ENCODE data around the gene SLC35F3. TPM values are rescaled to one million over a fixed set of nuclear protein-coding genes. Genes with fewer than 3 reads are reported as not detected.

Gene SLC35F3
- total RNA-seq, 1 donor from 2014 or later = 0.52 TPM

DNA sequence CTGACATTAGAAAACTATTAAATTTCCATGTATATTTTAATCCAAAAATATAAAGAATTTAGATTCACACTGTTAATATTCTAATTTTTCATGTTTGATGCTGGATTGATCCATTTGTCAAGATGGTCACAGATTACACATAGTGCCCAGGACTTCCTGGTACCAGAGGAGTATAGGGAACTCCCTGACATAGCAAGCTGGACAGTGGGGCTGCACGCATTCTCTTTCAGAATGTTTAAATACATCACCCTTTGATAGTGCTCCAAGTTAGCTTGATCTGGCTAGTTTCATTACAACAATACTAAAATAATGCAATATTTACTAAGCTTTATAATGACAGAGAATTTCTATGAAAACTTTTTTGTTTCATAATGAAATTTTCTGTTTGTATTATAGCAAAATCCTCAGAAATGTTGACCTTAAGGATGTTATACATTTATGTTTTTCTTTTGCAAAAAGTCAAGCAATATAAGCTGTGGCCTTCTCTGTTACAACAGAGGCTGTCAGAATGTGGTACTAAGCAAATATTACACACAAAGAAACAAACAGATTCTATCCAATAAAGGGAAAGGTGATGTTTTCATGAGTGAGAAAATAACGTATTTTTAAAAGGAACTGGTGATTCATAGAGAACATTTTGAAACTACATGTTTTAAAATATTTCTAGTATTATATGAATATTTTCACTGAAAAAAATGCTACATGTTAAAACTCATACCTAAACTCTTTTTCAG, 84.7 kb downstream of the SLC35F3 start:
- H3K27me3 ChIP-seq (ENCODE audit: control insufficient read depth in 3 of 3, insufficient read depth in 3 of 3, low read length in 3 of 3) = no peaks in the 10 kb centered on the region
- no peaks in the 10 kb centered on the region for H3K4me1 ChIP-seq (ENCODE audit: control insufficient read depth in 3 of 3, insufficient read depth in 3 of 3, low read length in 3 of 3)

DNA sequence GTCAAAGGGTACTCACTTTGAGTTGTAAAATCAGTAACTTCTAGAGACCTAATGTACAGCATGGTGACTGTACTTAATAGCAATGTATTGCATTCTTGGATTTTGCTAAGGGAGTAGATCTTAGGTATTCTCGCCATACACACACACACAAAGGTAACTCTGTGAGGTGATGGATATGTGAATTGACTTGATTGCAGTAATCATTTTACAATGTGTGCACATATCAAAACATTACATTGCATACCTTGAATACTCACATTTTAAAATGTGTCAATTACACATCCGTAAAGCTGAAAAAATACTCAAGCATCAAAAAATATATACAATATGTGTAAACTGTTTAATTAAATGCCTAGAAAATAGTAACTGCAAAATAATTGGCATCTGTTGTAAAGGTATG, 86.0 kb downstream of the SLC35F3 start:
- H3K36me3 ChIP-seq (ENCODE audit: control insufficient read depth in 3 of 3, insufficient read depth in 3 of 3, low read length in 3 of 3) = no peaks in the 10 kb centered on the region
- no peaks in the 10 kb centered on the region for H3K4me1 ChIP-seq (ENCODE audit: control insufficient read depth in 3 of 3, insufficient read depth in 3 of 3, low read length in 3 of 3)
- no peak overlapping the region for H3K9ac ChIP-seq (ENCODE audit: low read depth in 1 of 3, low read length in 3 of 3)
- H3K4me3 ChIP-seq (ENCODE audit: low read length in 3 of 3) = no peak overlapping the region
- H3K27me3 ChIP-seq (ENCODE audit: control insufficient read depth in 3 of 3, insufficient read depth in 3 of 3, low read length in 3 of 3) = no peaks in the 10 kb centered on the region
- no peak overlapping the region for H3K27ac ChIP-seq (ENCODE audit: low read depth, low read length)
- H3K9me3 ChIP-seq (ENCODE audit: control insufficient read depth in 3 of 3, low read length in 3 of 3) = no peaks in the 10 kb centered on the region

More for the DNA sequence above, 84.7 kb downstream of the SLC35F3 start:
- Histone ChIP-seq H3K9ac (ENCODE audit: low read depth in 1 of 3, low read length in 3 of 3) (no peak overlapping the region), H3K4me3 (ENCODE audit: low read length in 3 of 3) (no peak overlapping the region), H3K36me3 (ENCODE audit: control insufficient read depth in 3 of 3, insufficient read depth in 3 of 3, low read length in 3 of 3) (no peaks in the 10 kb centered on the region), H3K27ac (ENCODE audit: low read depth, low read length) (no peak overlapping the region), H3K9me3 (ENCODE audit: control insufficient read depth in 3 of 3, low read length in 3 of 3) (no peaks in the 10 kb centered on the region)

DNA sequence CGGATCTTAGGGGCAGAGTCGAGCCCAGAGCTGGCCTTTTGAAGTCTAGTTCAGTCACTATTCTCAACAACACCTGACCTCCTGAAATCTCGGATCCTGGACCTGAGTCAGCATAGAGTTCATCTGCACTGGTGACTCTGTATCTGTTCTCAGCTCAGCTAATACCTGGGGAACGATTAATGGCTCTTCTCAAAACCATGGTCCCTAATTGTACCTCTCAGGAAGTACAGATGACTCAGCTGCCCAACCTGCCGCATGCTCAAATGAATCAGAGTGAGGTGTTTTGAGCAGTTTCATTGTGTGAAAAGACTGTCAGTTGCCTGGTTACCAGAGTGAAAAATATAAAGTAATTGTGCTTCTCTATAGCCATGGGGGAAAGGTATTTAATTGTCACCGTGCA, 89.2 kb downstream of the SLC35F3 start:
- Histone ChIP-seq H3K4me3 (ENCODE audit: low read length in 3 of 3) (no peak overlapping the region), H3K27me3 (ENCODE audit: control insufficient read depth in 3 of 3, insufficient read depth in 3 of 3, low read length in 3 of 3) (no peaks in the 10 kb centered on the region), H3K4me1 (ENCODE audit: control insufficient read depth in 3 of 3, insufficient read depth in 3 of 3, low read length in 3 of 3) (no peaks in the 10 kb centered on the region), H3K9me3 (ENCODE audit: control insufficient read depth in 3 of 3, low read length in 3 of 3) (no peaks in the 10 kb centered on the region), H3K36me3 (ENCODE audit: control insufficient read depth in 3 of 3, insufficient read depth in 3 of 3, low read length in 3 of 3) (no peaks in the 10 kb centered on the region), H3K9ac (ENCODE audit: low read depth in 1 of 3, low read length in 3 of 3) (no peak overlapping the region), H3K27ac (ENCODE audit: low read depth, low read length) (no peak overlapping the region)

DNA sequence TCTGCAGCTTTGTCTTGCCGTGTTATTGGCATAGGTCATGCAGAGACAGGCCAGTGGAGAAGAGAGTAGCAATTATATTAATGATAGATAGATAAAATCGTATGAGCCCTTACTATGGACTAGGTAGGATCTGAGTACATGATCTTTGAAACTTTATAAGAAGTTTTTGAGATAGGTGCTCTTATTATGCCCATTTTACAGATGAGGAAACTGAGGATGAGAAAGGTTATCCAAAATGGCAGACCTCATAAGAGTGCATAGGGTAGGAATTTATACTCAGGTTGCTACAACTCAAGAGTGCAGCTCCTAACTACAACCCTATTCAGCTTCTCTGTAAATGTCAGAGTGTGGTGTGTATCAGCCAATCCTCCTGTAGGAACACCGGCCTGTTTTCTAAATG, 89.6 kb downstream of the SLC35F3 start:
- H3K4me3 ChIP-seq (ENCODE audit: low read length in 3 of 3) = no peak overlapping the region
- no peaks in the 10 kb centered on the region for H3K9me3 ChIP-seq (ENCODE audit: control insufficient read depth in 3 of 3, low read length in 3 of 3)
- H3K9ac ChIP-seq (ENCODE audit: low read depth in 1 of 3, low read length in 3 of 3) = no peak overlapping the region
- H3K36me3 ChIP-seq (ENCODE audit: control insufficient read depth in 3 of 3, insufficient read depth in 3 of 3, low read length in 3 of 3) = no peaks in the 10 kb centered on the region
- H3K27me3 ChIP-seq (ENCODE audit: control insufficient read depth in 3 of 3, insufficient read depth in 3 of 3, low read length in 3 of 3) = no peaks in the 10 kb centered on the region
- H3K27ac ChIP-seq (ENCODE audit: low read depth, low read length) = no peak overlapping the region
- H3K4me1 ChIP-seq (ENCODE audit: control insufficient read depth in 3 of 3, insufficient read depth in 3 of 3, low read length in 3 of 3) = no peaks in the 10 kb centered on the region

DNA sequence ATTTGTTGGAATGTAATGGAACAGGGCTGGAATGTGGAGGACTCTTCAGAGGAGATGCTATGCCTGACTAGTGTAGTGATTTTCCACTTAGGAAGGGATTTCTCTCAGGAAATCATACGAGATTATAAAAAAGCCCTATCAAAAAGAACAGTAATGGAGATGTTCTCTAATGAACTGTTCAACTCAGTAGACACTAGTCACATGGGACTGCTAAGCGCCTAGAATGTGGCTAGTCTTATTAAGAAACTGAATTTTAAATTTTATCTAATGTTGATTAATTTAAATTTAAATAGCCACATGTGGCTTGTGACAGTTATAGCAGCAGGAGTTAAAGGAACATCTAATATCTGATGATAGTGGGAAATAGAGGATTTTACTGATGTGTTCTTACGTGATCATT, 94.0 kb downstream of the SLC35F3 start:
- Histone ChIP-seq H3K9me3 (ENCODE audit: control insufficient read depth in 3 of 3, low read length in 3 of 3) (no peaks in the 10 kb centered on the region), H3K9ac (ENCODE audit: low read depth in 1 of 3, low read length in 3 of 3) (no peak overlapping the region), H3K36me3 (ENCODE audit: control insufficient read depth in 3 of 3, insufficient read depth in 3 of 3, low read length in 3 of 3) (no peaks in the 10 kb centered on the region), H3K27ac (ENCODE audit: low read depth, low read length) (no peak overlapping the region), H3K4me3 (ENCODE audit: low read length in 3 of 3) (no peak overlapping the region), H3K4me1 (ENCODE audit: control insufficient read depth in 3 of 3, insufficient read depth in 3 of 3, low read length in 3 of 3) (no peaks in the 10 kb centered on the region), H3K27me3 (ENCODE audit: control insufficient read depth in 3 of 3, insufficient read depth in 3 of 3, low read length in 3 of 3) (peaks cover 0 to 2% (median 0%) of the 10 kb centered on the region in 3 donors)

DNA sequence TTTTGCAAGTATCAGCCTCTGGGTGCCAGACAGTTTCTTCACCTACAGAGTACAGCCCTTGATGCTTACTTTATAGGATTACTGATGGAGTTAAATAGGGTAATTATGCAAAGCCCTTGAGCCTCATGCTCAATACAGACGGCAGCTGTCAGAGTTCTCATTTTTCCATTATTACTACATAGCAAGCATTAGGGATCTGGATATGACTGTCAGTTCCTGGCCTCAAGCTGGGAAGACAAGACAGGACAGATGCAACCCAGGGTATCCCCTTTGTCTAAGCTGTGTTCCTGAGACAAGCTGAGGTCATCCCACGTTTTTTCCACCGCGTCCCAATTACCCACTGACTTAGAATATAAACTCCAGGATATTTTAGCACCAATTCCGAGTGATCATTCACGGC, 94.4 kb downstream of the SLC35F3 start:
- no peaks in the 10 kb centered on the region for H3K9me3 ChIP-seq (ENCODE audit: control insufficient read depth in 3 of 3, low read length in 3 of 3)
- no peak overlapping the region for H3K4me3 ChIP-seq (ENCODE audit: low read length in 3 of 3)
- no peaks in the 10 kb centered on the region for H3K36me3 ChIP-seq (ENCODE audit: control insufficient read depth in 3 of 3, insufficient read depth in 3 of 3, low read length in 3 of 3)
- H3K9ac ChIP-seq (ENCODE audit: low read depth in 1 of 3, low read length in 3 of 3) = no peak overlapping the region
- H3K4me1 ChIP-seq (ENCODE audit: control insufficient read depth in 3 of 3, insufficient read depth in 3 of 3, low read length in 3 of 3) = no peaks in the 10 kb centered on the region
- peaks cover 0 to 2% (median 0%) of the 10 kb centered on the region in 3 donors for H3K27me3 ChIP-seq (ENCODE audit: control insufficient read depth in 3 of 3, insufficient read depth in 3 of 3, low read length in 3 of 3)
- H3K27ac ChIP-seq (ENCODE audit: low read depth, low read length) = no peak overlapping the region

DNA sequence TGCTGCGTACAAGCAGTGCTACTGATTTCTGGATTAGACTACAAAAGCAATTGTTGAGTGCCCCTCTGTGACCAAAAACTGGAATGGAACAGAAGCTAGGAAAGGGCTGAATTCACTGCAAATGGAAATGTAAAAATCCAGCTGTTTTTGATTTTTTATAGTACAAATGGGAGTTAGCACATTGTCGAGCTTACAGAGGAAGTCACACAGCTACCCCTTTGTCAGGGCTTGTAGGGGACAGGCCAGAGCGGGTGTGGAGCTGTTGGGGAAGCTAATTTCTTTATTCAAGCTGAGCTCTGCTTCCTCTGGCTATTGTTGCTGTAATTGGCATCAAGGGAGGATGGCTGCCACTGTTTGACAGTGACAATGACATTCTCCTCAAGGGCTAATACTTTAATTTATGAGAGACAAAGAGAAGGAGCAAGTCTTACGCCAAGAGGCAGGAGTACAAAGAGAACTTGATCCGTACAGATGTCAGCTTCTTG, 96.1 kb downstream of the SLC35F3 start:
- Histone ChIP-seq H3K9ac (ENCODE audit: low read depth in 1 of 3, low read length in 3 of 3) (no peak overlapping the region), H3K36me3 (ENCODE audit: control insufficient read depth in 3 of 3, insufficient read depth in 3 of 3, low read length in 3 of 3) (no peaks in the 10 kb centered on the region), H3K27ac (ENCODE audit: low read depth, low read length) (no peak overlapping the region), H3K4me1 (ENCODE audit: control insufficient read depth in 3 of 3, insufficient read depth in 3 of 3, low read length in 3 of 3) (no peaks in the 10 kb centered on the region), H3K4me3 (ENCODE audit: low read length in 3 of 3) (no peak overlapping the region), H3K9me3 (ENCODE audit: control insufficient read depth in 3 of 3, low read length in 3 of 3) (no peaks in the 10 kb centered on the region), H3K27me3 (ENCODE audit: control insufficient read depth in 3 of 3, insufficient read depth in 3 of 3, low read length in 3 of 3) (peaks cover 0 to 2% (median 0%) of the 10 kb centered on the region in 3 donors)

DNA sequence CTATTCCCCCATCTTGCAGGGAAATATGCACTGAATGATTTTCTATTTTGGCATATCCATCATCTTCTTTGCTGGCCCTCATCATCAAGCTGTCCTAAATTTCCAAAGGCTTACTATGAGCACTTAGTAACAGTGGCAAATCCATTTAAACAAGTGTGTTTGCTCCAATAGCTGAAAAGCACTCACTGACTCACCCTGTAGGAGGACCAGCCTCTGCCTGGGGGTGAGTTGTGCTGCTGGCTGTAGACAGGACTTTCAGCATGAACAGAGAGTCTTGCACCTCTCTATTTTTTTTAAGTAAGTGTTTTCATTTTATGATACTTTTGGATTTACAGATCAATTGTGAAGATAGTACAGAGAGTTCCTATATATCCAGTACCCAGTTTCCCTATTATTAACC, 97.3 kb downstream of the SLC35F3 start:
- Histone ChIP-seq H3K27me3 (ENCODE audit: control insufficient read depth in 3 of 3, insufficient read depth in 3 of 3, low read length in 3 of 3) (peaks cover 0 to 2% (median 0%) of the 10 kb centered on the region in 3 donors), H3K27ac (ENCODE audit: low read depth, low read length) (no peak overlapping the region), H3K9ac (ENCODE audit: low read depth in 1 of 3, low read length in 3 of 3) (no peak overlapping the region), H3K4me3 (ENCODE audit: low read length in 3 of 3) (no peak overlapping the region), H3K9me3 (ENCODE audit: control insufficient read depth in 3 of 3, low read length in 3 of 3) (no peaks in the 10 kb centered on the region), H3K36me3 (ENCODE audit: control insufficient read depth in 3 of 3, insufficient read depth in 3 of 3, low read length in 3 of 3) (no peaks in the 10 kb centered on the region), H3K4me1 (ENCODE audit: control insufficient read depth in 3 of 3, insufficient read depth in 3 of 3, low read length in 3 of 3) (no peaks in the 10 kb centered on the region)

DNA sequence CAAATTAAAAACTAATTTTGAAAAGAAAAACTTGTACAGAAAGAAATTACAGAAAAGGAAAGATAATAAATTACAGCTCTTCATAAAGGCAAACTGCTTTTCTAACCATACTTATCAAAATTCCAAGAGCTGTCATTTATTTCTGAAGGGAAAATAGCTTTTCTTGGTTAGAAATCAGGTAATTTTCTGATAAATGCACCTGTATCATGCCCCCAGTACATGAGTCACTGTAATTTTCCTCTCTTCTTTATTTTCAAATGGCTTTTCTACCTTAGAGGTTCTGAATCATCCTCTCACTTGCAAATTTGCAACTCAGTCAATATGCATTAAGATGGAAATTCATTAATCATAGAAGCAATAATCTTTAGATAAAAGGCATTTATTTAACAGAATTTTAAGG, 100.1 kb downstream of the SLC35F3 start:
- no peaks in the 10 kb centered on the region for H3K36me3 ChIP-seq (ENCODE audit: control insufficient read depth in 3 of 3, insufficient read depth in 3 of 3, low read length in 3 of 3)
- no peaks in the 10 kb centered on the region for H3K9me3 ChIP-seq (ENCODE audit: control insufficient read depth in 3 of 3, low read length in 3 of 3)
- peaks cover 0 to 2% (median 0%) of the 10 kb centered on the region in 3 donors for H3K27me3 ChIP-seq (ENCODE audit: control insufficient read depth in 3 of 3, insufficient read depth in 3 of 3, low read length in 3 of 3)
- no peaks in the 10 kb centered on the region for H3K4me1 ChIP-seq (ENCODE audit: control insufficient read depth in 3 of 3, insufficient read depth in 3 of 3, low read length in 3 of 3)
- H3K9ac ChIP-seq (ENCODE audit: low read depth in 1 of 3, low read length in 3 of 3) = no peak overlapping the region
- H3K27ac ChIP-seq (ENCODE audit: low read depth, low read length) = no peak overlapping the region
- H3K4me3 ChIP-seq (ENCODE audit: low read length in 3 of 3) = no peak overlapping the region

DNA sequence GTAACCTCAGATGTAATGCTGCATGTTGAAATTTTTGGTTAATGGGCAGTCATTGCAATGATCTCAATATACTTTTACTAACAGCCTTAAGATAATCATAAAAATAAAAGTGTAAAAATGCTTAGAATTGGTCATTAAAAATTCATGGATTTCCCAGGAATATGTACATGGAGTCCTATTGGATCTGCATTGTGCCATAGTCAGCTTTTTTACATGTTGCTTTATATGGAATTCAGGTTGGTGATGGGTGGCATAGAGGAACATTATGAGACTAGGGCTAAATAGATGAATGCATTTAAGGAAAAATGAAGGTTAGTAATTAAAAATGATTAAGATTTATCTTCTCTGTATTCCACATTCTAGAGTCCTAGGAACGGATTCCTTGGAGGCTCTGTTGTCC, 103.2 kb downstream of the SLC35F3 start:
- Histone ChIP-seq H3K4me1 (ENCODE audit: control insufficient read depth in 3 of 3, insufficient read depth in 3 of 3, low read length in 3 of 3) (no peaks in the 10 kb centered on the region), H3K9me3 (ENCODE audit: control insufficient read depth in 3 of 3, low read length in 3 of 3) (no peaks in the 10 kb centered on the region), H3K36me3 (ENCODE audit: control insufficient read depth in 3 of 3, insufficient read depth in 3 of 3, low read length in 3 of 3) (no peaks in the 10 kb centered on the region), H3K9ac (ENCODE audit: low read depth in 1 of 3, low read length in 3 of 3) (no peak overlapping the region), H3K27ac (ENCODE audit: low read depth, low read length) (no peak overlapping the region), H3K27me3 (ENCODE audit: control insufficient read depth in 3 of 3, insufficient read depth in 3 of 3, low read length in 3 of 3) (no peaks in the 10 kb centered on the region), H3K4me3 (ENCODE audit: low read length in 3 of 3) (no peak overlapping the region)
